ENCODE data around the gene SNX22. TPM values are rescaled to one million over a fixed set of nuclear protein-coding genes. Genes with fewer than 3 reads are reported as not detected.

SNX22 gene
- total and polyA plus RNA-seq, 3 donors from 2014 or later: 1.9 to 2.0 (median 2.0) TPM

DNA sequence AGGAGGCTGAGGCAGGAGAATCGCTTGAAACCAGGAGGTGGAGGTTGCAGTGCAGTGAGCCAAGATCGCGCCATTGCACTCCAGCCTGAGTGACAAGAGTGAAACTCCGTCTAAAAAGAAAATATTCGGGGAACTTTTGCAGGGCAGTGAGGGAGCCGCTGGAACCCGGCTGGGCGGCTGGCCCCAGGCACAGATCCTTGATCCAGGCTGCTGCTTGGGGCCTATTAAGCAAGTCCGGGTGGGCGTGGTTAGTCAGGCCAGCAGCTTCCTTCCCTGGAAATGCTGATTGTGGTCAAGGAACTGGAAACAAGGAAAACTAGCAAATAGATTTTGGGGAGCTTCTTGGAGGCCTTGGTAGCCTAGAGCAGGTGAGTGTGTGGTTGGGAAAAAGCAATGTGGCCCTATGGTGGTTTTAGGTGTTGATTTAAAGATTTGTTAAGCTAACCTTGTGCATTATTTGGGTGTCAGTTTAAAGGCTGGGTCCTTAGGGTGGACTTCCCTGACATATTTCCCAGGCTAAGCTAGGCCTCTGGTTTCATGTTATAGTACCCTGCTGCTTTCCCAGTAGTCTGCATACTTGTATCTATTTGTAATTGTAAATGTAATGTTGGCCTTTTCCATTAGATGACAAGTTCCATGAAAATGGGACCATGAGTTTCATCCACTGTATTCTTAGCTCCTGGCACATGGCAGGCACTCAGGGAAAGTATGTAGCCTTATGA lies 17.7 kb upstream of the SNX22 start:
- 94 to 100% methylated on average over 5 to 10 of the region's 10 CpGs for WGBS, 2 donors

DNA sequence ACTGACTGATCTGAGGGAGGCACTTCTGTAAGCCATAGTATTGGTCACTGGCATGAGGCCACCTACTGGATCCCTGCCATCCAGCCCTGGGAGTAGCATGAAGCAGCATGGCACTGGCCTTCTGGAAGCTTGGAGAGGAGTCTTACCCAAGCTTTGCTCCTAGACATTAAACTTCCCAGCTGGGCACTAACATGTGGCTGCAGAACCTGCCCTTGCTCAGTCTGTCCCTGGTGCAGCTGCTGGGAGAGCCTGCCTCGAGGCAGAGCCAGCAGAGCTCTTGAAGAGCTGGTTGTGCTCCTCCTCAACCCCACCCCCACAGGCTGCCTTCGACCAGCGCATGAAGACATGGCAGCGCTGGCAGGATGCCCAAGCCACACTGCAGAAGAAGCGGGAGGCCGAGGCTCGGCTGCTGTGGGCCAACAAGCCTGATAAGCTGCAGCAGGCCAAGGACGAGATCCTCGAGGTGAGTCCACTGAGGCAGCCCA lies 17.1 kb upstream of the SNX22 start:
- DNase-seq: peak; percentile 89
- intact Hi-C loops (cut with DNase I; ENCODE audit: low total_unique reads): no loop called here
- TF ChIP-seq, protein P1, sequence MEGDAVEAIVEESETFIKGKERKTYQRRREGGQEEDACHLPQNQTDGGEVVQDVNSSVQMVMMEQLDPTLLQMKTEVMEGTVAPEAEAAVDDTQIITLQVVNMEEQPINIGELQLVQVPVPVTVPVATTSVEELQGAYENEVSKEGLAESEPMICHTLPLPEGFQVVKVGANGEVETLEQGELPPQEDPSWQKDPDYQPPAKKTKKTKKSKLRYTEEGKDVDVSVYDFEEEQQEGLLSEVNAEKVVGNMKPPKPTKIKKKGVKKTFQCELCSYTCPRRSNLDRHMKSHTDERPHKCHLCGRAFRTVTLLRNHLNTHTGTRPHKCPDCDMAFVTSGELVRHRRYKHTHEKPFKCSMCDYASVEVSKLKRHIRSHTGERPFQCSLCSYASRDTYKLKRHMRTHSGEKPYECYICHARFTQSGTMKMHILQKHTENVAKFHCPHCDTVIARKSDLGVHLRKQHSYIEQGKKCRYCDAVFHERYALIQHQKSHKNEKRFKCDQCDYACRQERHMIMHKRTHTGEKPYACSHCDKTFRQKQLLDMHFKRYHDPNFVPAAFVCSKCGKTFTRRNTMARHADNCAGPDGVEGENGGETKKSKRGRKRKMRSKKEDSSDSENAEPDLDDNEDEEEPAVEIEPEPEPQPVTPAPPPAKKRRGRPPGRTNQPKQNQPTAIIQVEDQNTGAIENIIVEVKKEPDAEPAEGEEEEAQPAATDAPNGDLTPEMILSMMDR (IDR thresholded peaks at IDR 0.05): no peak
- no peak for TF ChIP-seq POLR2A (IDR thresholded peaks at IDR 0.05)
- Histone ChIP-seq H3K4me3 (no peak overlapping the region), H3K9me3 (no peaks in the 10 kb centered on the region), H3K27ac (no peak overlapping the region), H3K27me3 (no peaks in the 10 kb centered on the region), H3K36me3 (ENCODE audit: low read depth, missing control alignments) (no peaks in the 10 kb centered on the region), H3K4me1 (peaks cover 8% of the 10 kb centered on the region)
- WGBS, 2 donors: 60 to 72% methylated on average over 6 to 9 of the region's 9 CpGs

More for the DNA sequence above, 17.7 kb upstream of the SNX22 start:
- Histone ChIP-seq H3K4me3 (no peak overlapping the region), H3K4me1 (peaks cover 8% of the 10 kb centered on the region), H3K27ac (no peak overlapping the region), H3K36me3 (ENCODE audit: low read depth, missing control alignments) (no peaks in the 10 kb centered on the region), H3K27me3 (no peaks in the 10 kb centered on the region), H3K9me3 (no peaks in the 10 kb centered on the region)
- intact Hi-C loops (cut with DNase I; ENCODE audit: low total_unique reads): no loop called here
- TF ChIP-seq, protein P1 (IDR thresholded peaks at IDR 0.05): no peak
- no peak for TF ChIP-seq POLR2A (IDR thresholded peaks at IDR 0.05)
- DNase-seq: no peak

DNA sequence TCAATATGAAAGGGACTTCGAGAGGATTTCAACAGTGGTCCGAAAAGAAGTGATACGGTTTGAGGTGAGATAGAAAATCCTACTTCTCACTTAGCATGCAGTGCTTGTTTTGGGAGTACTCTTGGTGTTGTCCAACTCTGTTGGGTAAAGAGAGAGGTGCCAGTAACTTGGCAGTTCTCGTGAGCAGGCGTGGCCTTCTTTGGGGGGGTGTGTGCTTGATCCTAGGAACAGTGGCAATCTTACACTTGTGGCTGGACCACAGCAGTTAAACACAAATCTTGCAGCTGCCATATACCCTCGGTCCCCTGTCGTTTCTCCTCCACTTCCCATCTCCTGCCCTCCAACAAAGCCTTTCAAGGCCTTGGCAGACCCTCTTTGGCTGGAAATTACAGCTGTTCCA lies 15.2 kb upstream of the SNX22 start:
- no peaks in the 10 kb centered on the region for H3K27me3 ChIP-seq
- peaks cover 8% of the 10 kb centered on the region for H3K4me1 ChIP-seq
- intact Hi-C loops (cut with DNase I; ENCODE audit: low total_unique reads): no loop called here
- no peaks in the 10 kb centered on the region for H3K9me3 ChIP-seq
- H3K27ac ChIP-seq: no peak overlapping the region
- H3K36me3 ChIP-seq (ENCODE audit: low read depth, missing control alignments): no peaks in the 10 kb centered on the region
- WGBS, 2 donors: 89 to 93% methylated on average over 7 of the region's 7 CpGs
- DNase-seq: no peak
- no peak overlapping the region for H3K4me3 ChIP-seq
- TF ChIP-seq, protein P1 (IDR thresholded peaks at IDR 0.05): no peak
- TF ChIP-seq POLR2A (IDR thresholded peaks at IDR 0.05): no peak

DNA sequence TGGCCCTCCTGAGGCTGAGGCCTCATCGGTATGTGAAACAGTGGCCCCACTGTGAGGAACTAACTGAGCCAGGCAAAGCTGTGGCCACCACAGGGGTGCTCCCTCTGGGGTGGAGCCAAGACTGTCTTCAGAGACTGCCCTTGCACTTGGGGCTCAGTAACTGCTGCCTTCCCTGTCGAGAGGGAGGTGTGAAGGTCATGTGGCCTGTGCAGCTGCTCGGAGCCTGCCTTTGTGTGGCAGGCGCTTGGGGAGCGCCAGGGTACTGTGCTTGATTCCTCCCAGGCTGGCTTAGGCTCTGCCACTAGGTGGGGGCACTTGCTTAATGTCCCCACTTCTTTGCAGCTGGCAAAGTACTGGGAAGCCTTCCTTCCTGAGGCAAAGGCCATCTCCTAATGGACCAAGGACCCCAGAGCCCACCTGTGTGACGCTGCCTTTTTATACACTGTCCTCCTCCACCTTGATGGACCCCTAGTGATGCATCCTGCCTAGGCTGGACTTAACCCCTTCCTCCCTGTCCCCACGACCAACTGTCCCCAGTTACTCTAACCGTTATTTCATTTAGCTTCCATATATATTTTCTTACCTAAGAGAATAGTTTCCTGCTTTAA lies 14.2 kb upstream of the SNX22 start:
- DNase-seq: no peak

More for the DNA sequence above, 14.2 kb upstream of the SNX22 start:
- no peaks in the 10 kb centered on the region for H3K9me3 ChIP-seq
- H3K4me3 ChIP-seq: no peak overlapping the region
- no peaks in the 10 kb centered on the region for H3K36me3 ChIP-seq (ENCODE audit: low read depth, missing control alignments)
- intact Hi-C loops (cut with DNase I; ENCODE audit: low total_unique reads): no loop called here
- no peak overlapping the region for H3K27ac ChIP-seq
- WGBS, 2 donors: 71 to 83% methylated on average over 7 of the region's 8 CpGs
- no peak for TF ChIP-seq POLR2A (IDR thresholded peaks at IDR 0.05)
- TF ChIP-seq, protein P1 (IDR thresholded peaks at IDR 0.05): no peak
- no peaks in the 10 kb centered on the region for H3K27me3 ChIP-seq
- peaks cover 8% of the 10 kb centered on the region for H3K4me1 ChIP-seq
